ENCODE data around the gene MTPN.

Gene MTPN

DNA sequence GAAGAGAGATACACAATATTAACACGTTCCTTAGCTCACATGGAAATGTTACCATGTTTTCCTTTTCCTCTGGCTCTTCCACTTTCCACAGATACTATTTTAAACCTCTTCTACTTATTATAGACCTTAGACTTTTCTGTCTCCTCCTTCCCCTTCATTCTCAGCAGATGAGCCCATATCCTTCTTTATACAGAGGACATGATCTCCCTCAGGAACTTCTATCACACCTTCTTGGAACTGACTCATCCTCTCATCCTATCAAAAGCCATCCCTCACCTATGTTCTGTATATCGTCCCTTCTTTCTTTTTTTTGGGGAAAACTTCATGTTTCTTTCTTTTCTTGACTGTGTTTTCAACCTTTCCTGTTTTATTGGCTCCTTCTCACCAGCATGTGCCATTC is 20.8 kb downstream of the MTPN start:
- DNase-seq, result no peak

DNA sequence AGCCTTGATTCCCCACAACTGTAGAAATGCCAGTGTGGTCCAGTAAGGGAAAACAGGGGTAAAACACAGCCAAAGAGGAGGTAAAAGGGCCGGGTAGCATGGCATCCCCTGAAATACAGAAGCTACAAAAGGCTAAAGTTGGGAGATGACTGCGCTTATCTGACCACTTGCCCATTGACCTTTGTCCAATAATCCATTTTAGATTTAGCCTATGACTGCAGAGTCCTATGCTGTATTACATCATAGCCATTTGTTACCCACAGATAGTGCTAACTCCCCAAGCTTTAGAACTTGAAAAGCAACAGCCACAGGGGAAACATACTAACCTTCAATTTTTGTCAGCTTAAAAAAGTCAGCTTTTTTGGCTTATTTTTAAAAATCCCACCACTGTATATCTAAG is 26.2 kb downstream of the MTPN start:
- DNase-seq, result no peak

DNA sequence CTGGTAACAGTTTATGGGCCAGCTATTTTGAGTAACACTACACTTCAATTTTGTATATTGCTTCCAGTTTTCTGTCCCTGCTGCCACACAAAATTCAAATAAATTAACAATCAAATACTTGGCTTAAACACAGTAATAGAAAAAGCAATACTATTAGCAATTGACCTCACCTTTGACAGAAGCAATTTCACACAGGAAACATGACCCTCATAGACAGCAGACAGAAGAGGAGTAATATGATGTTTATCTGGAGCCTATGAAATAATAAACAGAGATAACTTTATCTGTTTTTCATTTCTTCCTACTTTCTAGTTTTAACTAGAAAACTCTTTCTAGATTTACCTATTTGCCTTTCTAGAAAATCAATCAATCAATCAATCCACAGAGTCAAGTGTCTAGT is 26.7 kb downstream of the MTPN start:
- no peak for DNase-seq

DNA sequence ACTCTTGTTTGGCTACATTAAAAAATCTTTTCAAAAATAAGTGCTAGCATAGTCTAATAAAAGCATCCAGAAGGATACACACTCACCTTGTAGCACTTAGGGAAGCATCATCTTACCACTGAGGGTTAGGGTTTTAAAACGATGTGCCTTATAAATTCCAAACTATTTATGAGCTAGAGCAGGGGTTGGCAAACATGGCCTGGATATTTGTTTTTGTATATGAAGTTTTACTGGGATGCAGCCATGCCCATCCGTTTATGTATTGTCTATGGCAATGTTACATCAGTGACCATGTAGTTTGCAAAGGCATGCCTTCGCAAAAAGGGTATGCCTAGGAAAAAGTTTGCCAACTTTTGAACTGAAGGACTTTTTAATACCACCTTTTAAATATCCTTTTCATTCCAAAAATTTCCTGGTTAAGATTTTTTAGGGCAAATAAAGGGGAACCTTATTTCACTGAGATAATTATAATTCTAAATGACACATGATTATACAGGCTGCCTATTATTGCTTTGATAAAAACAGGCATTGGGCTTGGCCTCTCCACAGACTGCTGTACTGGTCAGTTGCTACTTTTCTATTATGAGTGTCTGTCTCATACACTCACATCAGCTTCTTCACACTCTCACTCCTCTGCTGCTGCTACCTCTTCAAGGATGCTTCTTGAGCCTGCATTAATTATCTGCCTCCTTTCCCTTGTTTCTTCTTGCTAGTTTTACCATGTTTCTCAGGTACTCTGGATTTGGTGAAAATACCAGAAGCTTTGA is 30.7 kb downstream of the MTPN start:
- no peak for DNase-seq

DNA sequence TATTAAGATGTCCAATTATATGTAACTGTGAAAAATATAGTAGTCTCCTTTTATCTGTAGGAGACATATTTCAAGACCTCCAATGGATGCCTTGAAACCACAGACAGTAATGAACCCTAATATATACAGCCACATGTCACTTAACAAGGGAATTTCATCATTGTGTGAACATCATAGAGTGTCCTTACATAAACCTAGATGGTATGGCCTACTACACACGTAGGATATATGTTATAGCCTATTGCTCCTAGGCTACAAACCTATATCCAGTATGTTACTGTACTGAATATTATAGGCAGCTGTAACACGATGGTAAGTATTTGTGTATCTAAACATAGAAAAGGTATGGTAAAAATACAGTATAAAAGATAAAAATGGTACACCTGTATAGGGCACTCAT is 32.4 kb downstream of the MTPN start:
- DNase-seq, result no peak

DNA sequence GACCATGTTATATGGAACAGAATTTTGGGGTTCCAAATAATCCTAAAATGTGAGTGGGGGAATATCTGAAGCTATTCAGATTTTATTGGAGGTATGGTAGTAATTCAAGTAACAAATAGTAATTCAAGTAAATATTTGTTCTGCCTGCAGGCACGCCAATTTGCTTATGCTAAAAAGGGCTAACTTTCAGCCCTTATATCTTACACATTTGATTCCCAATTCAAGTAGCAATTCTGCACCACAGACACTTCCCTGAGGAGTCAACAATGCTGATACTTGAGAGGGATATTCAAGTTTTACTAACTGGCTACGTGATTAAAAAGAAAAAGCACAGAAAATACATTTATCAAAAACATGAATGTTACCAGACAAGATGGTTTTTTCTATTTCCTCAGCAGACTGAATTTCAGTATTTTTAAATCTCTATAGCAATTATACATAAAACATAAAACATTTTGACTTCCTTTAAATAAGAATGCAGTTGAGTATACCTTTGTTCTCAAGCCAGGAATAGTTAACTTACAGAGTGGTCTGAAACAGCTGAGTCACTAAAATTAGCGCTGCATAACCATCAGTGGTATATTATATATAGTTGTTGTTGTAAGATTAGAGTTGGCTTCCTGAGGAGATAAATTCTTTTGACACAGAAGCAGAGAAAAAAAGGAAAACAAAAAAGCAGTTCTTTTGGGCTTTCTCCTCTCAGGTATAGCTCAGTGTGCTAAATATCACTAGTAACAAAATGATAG is 33.9 kb downstream of the MTPN start:
- no peak for DNase-seq

DNA sequence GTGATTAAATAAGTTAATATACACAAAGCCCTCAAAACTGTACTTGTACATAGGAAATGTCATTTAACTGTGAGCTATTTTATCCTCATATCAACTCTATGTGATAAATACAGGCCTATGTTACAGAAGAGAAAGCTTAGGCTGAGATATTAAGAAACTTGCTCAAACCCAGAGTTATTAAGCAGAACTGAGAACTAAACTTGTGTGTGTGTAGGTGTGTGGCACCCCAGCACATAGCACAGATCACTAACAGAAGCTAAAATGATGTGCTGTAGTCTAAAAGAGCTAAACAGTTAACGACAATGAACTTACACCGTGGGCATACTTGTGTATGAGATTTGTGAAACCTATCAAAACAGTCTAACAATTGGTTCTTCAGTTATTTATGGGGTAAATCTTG is 34.5 kb downstream of the MTPN start:
- DNase-seq, result no peak

DNA sequence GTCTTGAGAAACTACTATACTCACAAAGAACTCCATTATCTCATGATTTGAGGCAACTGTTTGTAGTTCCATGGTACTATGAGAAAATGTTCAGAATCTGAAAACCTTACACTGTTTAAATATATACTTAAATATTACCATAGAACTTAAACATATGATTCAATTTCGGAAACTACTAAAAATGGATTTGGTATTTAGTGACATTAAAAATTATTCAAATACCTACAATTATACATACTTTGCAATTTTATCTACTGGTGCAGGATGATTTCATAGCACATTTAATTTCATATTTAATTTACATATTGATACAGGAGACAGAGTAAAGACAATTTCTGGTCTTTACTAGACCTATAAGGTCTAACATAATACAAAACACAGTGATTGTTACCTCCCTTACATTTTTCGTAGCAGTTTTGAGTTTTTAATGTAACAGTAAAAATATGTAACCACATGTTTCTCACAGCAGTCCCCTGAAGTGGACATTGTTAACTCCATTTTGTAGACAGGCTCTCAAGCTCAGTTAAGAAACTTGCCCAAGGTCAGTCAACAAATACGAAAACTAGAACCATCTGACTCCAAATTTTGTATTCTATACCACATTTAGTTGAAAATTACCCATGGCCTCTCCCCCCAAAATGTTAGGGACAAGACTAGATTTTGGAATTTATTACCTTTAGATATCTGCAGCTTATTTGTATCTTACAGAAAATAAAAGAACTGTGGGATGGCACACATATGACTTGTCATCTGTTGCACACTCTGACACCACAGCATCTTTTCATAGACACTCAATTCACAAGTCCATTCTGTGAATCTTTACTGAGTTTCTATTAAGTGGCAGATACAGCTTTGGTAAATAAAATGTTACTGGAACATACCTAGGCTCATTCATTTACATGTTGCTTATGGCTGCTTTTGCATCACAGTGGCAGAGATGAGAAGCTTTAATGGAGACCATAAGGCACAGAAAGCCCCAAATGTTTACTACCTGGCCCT is 36.8 kb downstream of the MTPN start:
- no peak for DNase-seq

DNA sequence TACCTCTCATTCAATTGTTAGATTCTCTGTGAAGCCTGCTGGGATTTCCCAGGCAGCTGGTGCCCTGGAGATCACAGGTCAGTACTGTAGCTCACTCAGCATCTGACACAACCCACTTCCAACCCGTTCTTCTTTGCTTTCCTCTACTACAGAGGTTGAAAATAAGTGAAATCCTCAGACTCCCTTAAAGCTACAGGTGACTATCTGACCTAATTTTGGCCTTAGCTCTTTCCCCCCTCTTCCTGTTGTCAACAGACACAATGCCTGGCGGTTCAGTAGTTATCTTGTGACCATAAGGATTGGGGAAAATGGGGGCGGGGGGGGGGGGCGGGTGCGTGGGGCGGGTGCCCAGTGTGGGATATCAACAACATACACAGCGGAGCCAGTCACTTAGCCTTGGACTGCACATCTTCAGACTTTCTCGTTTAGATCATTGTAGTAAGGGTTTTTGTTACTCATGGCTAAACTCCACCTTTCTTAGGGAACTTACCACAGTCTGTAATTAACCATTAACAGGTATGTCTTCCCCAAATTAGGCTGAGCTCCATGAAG is 37.8 kb downstream of the MTPN start:
- DNase-seq, result no peak

DNA sequence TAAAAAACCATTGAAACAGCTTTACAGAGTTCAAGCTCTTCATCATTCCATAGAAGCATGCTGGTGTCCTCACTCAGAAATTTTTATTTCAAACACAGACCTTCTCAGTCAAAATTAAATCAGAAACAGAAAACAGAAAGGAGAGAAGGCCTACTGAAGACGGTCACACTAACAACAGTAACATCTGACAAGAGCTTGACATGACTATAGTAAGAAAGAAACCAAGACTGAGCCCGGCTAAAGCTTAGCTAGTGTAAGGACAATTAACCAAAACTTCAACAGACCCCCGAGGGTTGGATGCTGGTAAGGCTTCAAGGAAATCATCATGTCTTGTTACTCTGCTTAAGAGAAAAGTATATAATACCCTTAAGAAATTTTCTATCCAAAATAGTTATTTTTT is 38.6 kb downstream of the MTPN start:
- no peak for DNase-seq

DNA sequence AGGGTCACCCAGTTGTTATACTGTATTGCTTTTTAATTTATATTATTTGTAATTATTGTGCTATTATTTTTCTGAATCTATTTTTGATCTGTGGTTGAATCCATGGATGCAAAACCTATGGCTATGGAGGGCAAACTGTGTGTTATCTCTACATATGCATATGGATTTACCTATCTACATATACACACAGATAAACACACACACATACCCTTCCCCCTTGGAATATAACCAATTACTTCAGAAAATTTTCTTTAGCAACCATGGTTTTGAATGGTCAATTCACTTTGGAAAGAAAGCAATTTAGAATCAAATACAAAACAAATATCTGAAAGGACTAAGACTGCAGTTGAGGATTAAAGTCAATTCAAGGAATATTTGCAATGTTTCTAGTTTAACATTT is 39.1 kb downstream of the MTPN start:
- no peak for DNase-seq

DNA sequence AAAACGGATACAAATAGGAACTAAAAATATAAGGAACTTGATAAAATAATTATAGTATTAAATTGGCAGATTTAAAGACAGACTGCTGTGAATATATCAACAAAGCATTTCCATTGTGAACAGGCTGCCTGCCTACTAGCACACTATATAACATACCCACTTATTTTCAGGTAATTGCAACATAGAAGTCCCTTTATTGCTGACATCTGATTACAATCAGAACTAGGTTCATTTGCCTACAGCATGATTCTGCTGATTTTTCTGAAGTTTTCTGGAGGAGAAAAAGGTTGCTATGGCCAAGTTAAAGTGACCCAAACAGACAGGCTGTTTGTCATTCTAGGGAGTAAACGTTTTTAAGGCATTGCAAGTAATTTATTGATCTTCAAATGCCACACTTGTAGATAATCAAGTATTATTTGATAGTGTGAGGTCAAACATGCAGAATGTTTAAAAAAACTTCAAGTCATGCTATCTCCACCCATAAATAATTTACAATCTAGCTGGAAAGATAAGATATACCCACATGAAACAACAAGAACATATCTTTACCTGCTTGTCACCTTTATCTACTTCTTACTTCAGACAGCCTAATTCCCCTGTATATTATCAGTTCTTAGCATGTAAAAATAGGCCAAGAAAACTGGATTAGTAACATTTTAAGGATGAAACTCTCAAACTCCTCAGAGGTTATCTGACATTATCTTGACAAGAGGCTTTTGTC is 40.5 kb downstream of the MTPN start:
- no peak for DNase-seq

DNA sequence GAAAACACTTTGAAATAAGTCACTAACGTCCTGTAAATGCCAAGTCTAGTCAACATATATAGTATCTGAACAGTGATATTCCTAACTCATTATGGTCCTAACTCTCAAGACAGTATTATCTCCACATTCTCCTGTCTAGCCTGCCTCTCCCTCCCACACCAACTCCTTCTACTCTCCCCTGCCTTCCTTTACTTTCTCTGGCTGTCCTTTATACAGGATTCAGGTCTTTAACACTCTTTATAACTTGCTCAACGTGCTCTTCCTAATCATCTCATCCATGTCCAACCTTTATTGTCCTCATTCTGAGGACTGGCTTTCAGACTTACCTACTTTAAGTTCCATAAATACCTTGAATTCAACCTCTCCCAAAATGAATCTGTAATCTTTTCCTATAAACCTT is 42.5 kb downstream of the MTPN start:
- no peak for DNase-seq

DNA sequence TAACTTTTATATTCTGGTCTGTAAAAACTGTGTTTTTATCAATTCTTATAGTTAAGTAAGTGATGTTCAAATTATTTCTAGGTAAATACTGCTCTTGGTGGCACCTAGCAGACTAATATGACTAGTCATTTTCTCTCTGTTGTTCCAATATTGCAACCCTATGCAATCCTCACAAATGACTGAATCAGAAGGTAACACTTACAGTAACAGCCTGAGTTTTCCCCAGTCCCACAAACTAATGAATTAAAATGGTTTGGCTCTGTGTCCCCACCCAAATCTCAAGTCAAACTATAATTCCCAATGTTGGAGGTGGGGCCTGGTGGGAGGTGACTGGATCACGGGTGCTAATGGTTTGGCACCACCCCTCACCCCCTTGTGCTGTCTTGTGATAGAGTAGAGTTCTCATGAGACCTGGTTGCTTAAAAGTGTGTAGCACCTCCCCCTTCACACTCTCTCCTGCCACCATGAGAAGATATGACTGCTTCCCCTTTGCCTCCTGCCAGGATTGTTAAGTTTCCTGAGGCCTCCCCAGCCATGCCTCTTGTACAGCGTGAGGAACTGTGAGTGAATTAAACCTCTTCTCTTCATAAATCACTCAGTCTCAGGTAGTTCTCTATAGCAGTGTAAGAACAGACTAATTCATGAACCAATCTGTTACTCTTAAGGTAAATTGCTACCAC is 43.5 kb downstream of the MTPN start:
- DNase-seq, result no peak

DNA sequence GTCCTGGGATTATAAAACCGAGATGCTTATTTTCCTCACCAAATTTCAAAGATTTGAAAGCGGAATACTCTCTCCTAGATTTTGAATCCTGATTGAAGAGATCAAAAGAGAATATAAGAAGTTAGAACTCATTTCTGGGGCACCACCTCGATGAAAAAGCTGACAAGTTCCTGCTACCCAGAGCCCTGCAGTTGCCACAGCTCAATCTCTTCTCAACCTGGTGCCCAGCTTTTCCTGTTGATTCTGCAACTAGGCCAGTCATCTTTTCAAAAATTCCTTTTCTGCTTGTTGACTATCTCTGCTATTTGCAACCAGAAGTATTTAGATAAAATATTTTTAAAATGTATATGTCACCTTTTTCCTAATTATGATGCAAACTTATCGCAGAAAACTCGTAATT is 45.0 kb downstream of the MTPN start:
- DNase-seq, result no peak

DNA sequence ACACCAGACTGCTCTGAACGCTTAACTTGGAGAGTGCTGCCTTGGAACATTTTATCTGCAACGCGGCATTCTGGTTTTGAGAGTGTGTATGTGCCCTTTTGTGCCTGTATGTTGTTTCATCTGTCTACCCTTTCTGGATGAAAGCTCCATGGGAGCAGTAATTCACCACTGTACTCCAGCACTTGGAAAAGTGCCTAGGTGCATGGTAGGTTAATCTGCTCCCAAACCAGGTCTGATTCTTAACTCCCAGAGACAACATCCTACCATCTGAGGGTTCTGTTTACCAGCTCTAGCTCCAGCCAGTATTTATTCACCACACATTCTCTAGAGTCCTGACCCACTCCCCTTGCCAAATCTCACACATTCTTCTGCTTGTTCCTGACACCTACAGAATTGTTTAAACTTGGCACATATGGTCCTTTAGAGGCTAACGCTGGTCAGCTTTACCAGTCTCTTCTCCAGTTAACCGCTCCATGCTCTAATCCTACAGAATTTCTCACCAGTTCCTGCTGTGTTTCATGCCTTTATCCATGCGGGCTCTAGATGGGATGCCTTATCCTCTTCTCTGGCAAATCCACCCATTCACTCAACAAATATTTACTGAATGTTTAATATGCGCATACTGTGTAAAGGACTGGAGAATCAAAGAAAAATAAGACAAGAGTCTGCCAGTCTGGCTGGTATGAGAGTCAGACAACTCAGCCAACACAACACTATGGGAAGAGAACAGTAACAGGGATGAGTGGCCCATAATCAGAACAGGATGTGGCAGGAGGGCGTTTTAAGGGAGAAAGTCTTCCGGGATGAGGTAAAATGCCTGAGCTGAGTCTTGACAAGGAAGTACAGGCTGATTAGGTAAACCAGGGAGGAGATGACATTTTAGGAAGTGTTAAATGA is 46.3 kb downstream of the MTPN start:
- DNase-seq, result no peak

DNA sequence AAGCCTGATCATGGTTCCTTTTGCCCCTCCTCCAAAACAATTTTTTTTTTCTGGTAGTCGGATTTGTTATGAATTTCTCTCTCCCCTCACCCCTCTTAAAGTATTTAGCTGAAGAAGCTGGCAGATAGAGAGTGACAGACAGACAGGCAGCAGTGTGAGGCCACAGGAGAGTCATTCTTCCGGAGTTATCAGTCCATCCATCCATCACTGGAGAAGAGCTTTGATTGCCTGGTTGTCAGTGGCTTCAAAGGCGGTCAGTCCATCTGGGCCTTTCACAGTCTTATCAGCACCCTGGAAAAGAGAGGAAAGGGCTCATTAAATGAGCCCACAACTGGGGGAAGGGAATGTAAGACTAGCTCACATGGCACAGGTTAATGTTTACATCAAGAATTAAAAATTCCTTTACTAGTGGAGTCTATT is 47.4 kb downstream of the MTPN start:
- no peak for DNase-seq

DNA sequence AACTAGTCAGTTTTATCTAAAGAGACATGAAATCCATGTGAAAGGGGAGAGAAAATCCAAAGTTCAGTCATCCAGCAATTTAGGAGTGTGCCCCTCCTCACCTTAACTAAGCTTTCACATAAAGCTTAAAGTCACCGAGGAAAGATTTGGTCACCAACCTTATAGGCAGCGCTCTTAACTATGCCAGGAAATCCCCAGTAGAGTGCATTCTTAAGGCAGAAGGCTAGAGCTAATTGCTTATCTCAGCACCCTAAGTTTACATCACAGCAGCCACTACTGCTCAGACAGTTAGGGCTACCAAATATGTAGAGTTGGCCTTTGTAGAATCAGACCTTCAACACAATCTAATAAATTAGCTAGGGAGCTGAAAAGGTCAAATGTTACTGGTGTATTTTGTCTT is 47.9 kb downstream of the MTPN start:
- DNase-seq, result no peak

DNA sequence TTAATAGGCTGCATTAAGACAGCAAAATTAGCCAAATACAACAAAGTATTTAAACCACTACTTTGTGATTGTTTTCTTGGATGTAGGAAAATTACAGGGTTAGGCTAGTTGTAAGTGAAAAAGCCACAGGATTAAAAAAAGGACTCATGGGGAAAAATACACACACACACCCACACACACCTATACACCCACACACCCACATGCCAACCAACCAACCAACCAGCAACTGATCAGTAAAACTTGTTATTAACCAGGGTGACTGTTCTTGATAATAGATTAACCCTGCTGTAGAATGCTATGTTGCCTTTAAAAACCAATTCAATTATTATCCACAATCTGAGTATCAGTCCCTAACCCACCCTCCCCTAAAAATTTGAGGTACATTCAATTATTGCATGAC is 49.0 kb downstream of the MTPN start:
- no peak for DNase-seq

DNA sequence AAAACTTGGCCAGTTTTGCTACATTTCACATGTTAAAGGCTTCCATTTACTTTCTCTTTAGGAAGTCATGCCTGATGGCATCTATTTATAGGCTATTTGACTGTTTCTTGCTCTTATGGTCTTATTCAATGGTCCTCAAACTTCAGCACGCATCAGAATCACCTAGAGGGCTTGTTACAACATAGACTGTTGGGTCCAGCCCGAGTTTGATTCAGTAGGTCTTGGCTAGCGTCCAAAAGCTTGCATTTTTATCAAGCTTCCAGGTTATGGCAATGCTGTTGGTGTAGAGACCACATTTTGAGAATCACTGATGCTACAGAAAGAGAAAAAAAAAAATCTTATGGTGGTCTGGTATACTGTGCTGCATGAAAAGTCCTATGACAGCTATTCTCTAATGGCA is 51.9 kb downstream of the MTPN start:
- no peak for DNase-seq

DNA sequence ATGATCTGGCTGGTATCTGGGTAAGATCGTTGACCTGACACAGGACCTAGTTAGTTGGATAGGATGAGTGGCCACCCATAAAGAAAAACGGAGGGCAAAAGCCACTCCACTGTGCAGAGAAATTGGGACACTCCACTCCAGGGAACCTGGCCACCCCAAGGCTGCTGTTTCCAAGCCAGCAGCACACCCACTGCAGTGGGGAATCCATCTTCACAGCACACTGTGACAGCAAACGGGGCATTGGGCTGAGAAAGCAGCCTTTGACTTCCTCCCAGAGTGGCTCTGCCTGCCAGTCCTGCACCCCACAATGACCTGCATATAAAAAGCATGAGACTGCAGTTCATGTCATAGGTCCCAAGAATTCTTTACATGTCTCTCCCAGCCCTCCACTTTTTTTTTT is 52.9 kb downstream of the MTPN start:
- no peak for DNase-seq

Data from CD4-positive, alpha-beta T cell treated with Interleukin-4 for 4 hours (primary cell).